ENCODE measurements around the gene BBS7. TPM values are rescaled to one million over a fixed set of nuclear protein-coding genes. Genes with fewer than 3 reads are reported as not detected.

The BBS7 gene
- total and polyA plus RNA-seq, 2 experiments from 2014 or later, result 14.8 to 30.8 TPM

- Histone ChIP-seq H3K27ac (ENCODE audit: low read depth) (no peak overlapping the region), H3K36me3 (ENCODE audit: insufficient read depth) (no peaks in the 10 kb centered on the region), H3K4me2 (no peak overlapping the region), H3K79me2 (replicated peaks; ENCODE audit: insufficient read depth) (no peaks in the 10 kb centered on the region), H3K4me1 (ENCODE audit: insufficient read depth) (no peaks in the 10 kb centered on the region), H3K4me3 (no peak overlapping the region), H3F3A (replicated peaks; ENCODE audit: low read depth) (no peaks in the 10 kb centered on the region), H3K9me2 (ENCODE audit: insufficient read depth) (no peaks in the 10 kb centered on the region), H3K27me3 (ENCODE audit: insufficient read depth) (no peaks in the 10 kb centered on the region), H4K20me1 (replicated peaks; ENCODE audit: insufficient read depth) (no peaks in the 10 kb centered on the region), H2AFZ (no peak overlapping the region)
- DNase-seq (ENCODE audit: low spot score) (no peak), ATAC-seq (no peak)
- H3K4me1 Mint-ChIP-seq, result peaks cover 7% of the 10 kb centered on the region; the same call in 2 of the 3 replicates
- H3K36me3 Mint-ChIP-seq (ENCODE audit: low read depth), result no peaks in the 10 kb centered on the region
- no peak overlapping the region for H3K4me3 Mint-ChIP-seq
- H3K27me3 Mint-ChIP-seq (ENCODE audit: insufficient read depth, low read depth, poor library complexity), result peaks cover 11% of the 10 kb centered on the region
- no peak overlapping the region for H3K27ac Mint-ChIP-seq
- TF ChIP-seq POLR2AphosphoS5 (IDR thresholded peaks at IDR 0.05; ENCODE audit: low read depth) (no peak), JUNB (IDR thresholded peaks at IDR 0.05; ENCODE audit: unreplicated experiment) (no peak), ZNF114 (CRISPR knock-in tag; IDR thresholded peaks at IDR 0.05) (no peak), ETS1 (IDR thresholded peaks at IDR 0.05) (no peak), REST (IDR thresholded peaks at IDR 0.05; ENCODE audit: unreplicated experiment) (no peak), CTCF (conservative IDR thresholded peaks at IDR 0.05; ENCODE audit: low read depth in 2 of 2) (no peak), EZH2 (IDR thresholded peaks at IDR 0.05; ENCODE audit: low read depth, unreplicated experiment) (no peak), ZNF462 (CRISPR knock-in tag; IDR thresholded peaks at IDR 0.05) (no peak), CREB1 (CRISPR knock-in tag; IDR thresholded peaks at IDR 0.05; ENCODE audit: low read depth) (no peak), STAT1 (IDR thresholded peaks at IDR 0.05; ENCODE audit: unreplicated experiment) (no peak), ZNF331 (CRISPR knock-in tag; IDR thresholded peaks at IDR 0.05; ENCODE audit: low read depth) (no peak), NANOG (IDR thresholded peaks at IDR 0.05; ENCODE audit: borderline replicate concordance) (no peak)
- no peaks in the 10 kb centered on the region for H3K9me3 Mint-ChIP-seq
Observed at GRCh38 chr4:121873604-121874003, 3.3 kb upstream of the BBS7 start.
